HCEC 1CT (cell line): ENCODE measurements around the gene SAE1.
"Not testable (repeated sequence)": the region's sequence is repeated elsewhere in the genome, so short reads cannot be mapped to it uniquely, and the experiment has no call there.

Source experiments
- DNase-seq: peaks from one replicate; pipeline ENCODE4 v3.0.0-alpha.2; 2017

SAE1 gene

DNA sequence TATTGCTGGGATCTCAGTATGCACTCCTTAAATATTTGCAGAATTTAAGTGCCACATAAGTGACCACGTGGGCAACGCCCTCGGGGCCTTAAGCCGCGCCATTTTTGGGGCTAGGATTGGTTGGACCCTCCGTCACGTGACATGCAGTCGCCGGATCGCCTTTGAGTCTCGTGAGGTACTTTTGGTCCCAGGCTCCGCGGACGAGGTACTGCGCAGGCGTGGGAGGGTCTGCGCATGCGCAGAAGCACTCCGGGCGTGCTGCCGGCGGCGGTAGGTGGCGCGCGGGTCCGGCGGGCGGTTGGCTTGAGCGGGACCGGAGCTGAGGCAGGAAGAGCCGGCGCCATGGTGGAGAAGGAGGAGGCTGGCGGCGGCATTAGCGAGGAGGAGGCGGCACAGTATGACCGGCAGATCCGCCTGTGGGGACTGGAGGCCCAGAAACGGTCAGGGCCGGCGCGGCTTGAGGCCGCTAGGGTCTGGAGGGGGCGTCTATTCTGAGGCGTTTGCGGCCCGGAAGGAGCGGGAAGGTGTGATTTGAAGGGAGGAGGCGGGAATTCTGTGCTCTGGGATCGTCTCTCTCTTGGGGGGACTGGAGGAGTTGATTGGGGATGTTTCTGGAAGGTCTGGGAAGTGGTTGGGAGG lies at the start of gene SAE1:
SAE1 (plus strand) TSS at position 247 of the 639 bp plus-strand sequence; CDS start at position 343, 96 bp downstream.
- DNase-seq, result peak; percentile 97

DNA sequence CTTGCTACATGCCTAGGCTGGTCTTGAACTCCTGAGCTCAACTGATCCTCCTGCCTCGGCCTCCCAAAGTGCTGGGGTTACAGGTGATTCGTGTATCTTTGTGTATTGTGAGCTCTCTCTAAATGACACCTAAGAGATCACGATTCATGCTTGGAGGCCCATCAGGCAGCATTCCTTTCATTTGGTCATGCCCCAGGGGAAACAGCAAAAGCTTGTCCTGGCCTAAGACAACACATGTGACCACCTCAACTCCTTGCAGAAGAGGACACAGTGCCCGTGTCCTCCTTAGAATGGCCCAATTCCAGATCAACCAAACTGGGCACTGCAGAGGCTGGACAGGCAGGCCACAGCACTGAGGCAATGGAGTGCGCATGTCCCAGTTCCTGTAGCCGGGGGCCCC lies 49.5 kb upstream of the SAE1 start:
- no peak for DNase-seq

GRCh38 chr19:47082493-47082892 lies 48.1 kb upstream of the SAE1 start:
- DNase-seq, result no peak

DNA sequence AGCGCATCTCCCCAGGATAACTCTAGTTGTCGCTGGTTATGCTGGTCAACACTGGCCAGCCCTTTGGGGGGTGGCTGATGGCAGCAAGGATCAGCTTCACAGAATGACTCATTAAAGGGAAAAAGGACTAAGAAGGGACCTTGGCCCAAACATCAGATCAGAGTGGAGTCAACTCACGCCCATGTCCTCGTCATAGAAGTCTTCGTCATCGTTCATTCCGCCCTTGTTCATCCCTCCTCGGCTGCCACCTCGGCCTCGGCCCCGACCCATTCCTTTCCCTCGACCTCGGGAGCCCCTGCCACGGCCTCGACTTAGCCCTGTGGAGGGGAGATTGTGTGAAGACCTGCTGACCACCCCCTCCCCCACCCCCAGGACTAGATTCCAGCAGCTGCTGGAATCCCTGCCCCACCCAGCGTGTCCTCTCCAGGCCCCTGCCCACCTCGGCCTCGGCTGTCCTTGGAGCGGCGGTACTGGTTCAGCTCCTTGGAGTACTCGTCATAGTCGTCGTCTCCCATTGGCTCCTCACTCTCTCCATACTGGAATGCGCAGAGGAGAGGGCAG lies 45.7 kb upstream of the SAE1 start:
- DNase-seq, result no peak

GRCh38 chr19:47086280-47086679 lies 44.4 kb upstream of the SAE1 start:
- DNase-seq, result no peak

DNA sequence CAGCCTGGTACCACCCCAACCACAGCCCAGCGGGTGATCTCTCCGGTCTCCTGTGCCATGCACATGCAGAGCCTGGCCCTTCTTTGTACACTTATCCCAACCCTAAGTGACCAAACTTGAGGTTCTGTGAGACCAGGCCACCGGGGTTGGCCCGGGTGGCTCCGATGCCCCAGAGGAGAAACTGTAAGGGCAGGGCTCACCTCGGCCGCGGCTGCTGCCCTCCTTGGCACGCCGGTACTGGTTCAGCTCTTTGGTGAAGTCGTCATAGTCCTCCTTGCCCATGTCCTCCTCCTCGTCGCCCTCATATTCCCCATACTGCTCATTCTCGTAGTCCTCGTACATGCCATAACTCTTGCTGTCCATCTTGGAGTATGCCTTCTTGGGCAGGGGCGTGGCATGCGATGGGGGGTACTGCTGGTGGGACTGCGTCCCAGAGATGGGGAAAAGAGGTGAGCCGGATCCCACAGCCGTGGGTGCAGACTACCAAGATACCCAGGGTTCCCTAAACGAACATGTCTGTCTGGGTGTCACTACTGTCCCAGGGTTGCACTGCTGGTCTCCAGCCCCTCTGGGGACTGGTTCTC lies 40.8 kb upstream of the SAE1 start:
- DNase-seq, result no peak

GRCh38 chr19:47093254-47093653 lies 37.4 kb upstream of the SAE1 start:
- no peak for DNase-seq

GRCh38 chr19:47093841-47094240 lies 36.8 kb upstream of the SAE1 start:
- no peak for DNase-seq

DNA sequence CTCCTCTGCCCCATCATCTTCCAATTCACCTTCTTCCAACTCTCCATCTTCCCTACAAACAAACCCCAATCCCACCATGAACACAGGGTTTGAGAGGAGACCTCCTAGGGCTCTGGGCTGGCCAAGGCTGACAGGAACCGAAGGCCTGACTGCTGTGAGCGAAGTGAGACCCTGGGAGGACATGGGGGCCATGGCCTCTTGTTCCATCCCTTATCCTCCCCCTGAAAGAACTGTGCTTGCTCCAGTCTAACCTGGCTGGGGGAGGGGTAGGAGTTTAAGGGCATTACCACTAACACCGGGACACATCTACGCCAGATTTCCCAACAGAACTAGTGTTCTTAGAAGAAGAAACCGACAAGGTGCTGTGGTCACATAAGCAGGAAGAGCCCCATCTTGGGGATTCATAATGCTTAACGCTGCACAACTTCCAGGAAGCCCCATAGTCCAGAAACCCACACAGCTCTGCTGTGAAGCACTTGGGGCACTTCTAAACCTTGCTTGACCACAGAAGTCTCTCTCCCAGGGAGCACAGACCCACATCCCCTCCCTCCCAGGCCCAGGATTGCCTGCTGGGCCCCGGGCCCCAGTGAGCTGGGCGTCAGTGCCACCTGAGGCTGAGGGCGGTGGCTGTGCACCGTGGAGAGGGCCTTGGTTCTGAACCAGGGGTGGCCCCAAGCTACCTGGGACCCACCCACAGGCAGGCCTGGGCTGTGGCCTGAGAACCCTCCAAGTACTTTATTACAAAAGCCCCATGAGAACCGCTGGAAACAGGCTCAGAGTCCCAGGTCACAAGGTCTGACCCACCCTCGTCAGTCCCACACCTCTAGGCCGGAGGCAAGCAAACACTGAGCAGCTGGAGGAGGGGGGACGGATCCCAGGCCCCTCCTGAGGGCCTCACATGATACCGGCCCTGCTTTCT lies 35.8 kb upstream of the SAE1 start:
- DNase-seq, result no peak

DNA sequence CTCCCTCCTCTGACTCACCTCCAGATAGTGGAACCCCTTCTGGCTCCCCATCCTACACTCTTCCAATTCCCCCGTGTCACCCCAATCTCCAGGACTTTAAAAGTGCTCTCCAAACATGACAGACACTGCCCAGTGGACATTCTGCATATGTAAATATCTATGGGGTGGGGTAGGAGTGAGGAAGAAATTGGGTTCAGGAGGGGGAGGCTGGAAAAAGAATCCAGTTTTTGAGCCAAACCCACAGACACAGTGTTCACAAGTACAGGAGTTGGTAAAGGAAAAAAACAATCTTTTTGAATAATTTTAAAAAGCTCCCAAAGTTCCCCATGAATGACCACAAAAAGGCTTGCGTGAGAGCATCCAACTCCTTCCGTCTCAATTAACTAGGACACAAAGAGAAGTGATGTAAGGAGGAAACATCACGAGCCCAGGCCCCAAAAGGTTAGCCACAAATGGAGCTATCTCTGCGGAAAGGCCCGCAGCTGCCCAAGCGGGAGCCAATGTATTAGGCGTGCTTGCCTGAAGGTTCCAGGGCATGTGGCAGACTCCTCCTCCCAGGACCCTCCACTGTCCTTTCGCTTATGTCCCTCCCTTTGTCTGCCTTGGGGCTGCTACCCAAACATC lies 35.0 kb upstream of the SAE1 start:
- no peak for DNase-seq

DNA sequence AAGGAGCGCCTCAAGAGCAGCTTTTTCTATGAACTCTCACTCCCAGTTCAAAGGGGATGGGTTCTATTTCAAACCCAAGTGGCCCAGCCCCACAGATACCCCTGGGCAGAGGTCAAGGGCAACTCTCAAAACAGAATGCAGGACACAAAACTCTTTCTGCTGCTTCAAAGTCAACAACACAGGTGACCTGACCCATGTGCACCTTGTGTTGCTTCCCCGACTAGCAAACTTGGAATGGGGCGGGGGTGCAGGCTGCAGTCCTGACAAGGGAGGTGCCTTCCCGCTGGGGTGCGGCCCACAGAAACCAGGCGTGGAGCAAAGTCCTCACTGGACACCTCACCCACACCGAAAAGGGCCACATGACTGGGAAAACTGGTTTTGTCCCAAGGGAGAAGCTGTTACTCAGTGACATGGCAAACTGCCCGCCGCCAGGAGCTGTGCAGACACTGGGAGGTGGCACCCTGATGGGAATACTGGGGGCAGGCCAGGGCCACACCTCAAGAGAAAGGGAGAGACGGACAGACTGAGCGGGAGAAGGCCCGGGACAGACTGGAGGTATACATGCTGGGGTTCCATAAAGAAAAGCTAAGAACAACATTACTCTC lies 34.4 kb upstream of the SAE1 start:
- no peak for DNase-seq

- no peak for DNase-seq
These were observed 33.9 kb upstream of the SAE1 start for GRCh38 chr19:47096721-47097120.

DNA sequence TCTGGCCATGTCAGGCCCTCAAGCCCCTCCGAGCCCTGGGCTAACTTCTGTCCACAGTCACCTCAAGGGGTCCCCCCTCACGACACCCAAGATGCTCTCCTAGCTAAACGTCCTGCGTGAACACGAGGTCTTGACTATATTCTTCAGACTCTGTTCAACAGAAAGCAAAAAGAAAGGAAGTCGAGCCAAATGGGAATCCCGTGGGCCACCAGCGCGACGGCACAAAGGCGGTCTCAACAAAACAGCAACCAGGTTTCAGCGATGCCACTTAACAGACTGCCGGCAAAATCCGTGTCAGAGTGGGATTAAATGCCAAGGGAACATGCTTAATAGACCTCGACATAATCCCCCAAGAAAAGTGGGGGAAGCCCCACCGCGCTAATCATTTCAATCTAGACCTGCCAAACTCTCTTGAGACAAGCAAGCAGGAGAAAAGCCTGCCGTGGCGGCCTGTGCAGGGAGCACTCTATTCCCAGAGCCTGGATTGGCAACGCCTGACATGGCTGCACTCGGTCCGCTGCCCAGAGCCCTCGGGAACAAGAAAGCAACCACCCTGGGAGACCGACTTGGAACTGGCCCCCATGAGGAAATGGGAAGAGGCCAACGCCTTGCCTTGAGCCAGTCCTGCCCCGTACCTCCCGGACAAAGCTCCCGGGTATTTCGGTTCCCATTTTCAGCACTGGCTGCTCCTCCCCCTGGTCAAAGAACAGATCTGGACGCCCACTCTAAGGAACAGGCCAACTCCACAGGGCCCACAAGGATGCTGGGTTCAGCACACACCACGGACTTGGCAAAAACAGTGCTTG lies 33.0 kb upstream of the SAE1 start:
- DNase-seq, result no peak

DNA sequence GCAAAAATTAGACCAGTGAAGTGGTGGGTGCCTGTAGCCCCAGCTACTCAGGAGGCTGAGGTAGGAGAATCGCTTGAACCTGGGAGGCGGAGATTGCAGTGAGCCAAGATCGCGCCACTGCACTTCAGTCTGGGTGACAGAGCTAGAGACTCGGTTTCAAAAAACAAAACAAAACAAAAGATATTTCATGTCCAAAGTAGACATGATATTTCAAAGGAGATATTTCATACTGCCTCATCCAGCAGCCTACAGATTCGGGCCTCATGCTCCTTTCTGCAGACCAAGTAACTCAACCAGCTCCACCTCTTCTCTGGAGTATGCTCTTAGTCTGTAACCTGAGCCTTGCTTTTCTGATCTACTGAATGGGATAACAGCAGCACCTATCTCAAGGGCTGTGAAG lies 32.0 kb upstream of the SAE1 start:
- no peak for DNase-seq

DNA sequence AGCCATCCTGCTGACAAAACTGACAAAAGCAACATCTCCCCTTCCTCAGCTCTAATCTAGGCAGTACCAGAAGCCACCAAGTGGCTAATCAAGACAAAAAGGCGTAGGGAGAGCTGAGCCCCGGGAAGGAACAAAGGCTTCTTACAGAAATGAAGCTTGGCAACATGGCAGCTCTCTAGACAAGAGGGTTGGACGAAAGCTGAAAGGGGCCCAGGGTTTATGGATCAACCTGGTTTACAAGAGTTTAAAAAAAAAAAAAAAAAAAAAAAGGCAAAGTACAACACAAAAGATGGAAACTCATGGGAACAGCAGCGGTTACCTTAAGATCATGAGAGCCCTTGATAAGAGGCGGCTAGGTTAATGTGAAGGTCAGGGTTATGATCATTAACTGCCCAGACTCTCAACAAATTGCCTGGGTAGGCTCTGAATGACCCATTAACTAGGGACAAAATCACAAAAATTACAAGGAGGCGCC lies 31.0 kb upstream of the SAE1 start:
- no peak for DNase-seq

DNA sequence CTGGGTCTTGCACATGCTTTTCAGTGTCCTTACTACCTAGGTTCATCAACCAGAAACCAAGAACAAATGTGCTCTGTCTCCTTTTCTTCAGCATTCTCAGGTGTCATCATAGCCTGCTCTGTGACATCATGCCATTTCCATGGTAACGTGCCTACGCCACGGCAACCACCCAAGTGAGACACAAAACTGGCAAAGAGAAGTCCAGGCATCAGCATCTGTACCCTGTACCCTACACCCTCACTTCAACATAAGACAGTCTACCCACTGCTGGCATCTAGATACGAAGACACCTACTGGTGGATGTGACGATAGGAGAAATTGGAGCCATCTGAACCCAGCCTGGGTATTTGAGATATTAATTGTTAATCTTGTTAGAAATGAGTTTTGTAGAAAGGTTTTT lies 30.3 kb upstream of the SAE1 start:
- no peak for DNase-seq

GRCh38 chr19:47101116-47101515 lies 29.5 kb upstream of the SAE1 start:
- DNase-seq, result not testable (repeated sequence)

DNA sequence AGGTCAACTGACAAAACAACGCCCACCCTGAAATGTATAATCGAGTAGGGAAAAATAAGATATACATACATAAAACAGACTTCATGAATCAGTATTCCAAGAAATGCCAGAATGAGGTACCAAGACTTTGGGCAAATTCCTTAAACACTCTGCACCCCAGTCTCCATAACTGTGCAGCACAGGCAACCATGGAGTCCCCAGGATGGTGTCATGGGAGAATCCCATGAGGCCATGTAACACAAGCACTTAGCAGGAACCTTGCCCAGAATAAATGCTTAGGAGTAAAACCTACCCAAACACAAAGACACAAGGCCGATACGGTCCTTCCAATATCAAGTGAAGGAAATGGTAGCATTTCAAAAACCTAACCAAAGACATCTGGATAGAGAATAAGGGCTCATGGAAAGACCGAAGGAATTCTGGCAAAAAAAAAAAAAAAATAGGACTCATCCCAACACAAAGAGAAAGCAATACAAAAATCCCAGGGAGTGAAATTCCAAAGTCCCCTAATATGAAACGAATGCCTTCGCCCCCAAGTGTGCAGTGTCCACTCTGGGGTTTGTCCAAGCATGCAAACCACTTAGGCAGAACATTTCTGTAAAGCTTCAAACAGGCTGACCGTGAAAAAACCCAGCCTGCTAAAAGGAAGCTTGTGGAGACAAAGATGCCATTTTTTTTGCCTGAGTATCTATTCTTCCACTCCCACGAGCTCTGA lies 28.1 kb upstream of the SAE1 start:
- DNase-seq, result no peak

DNA sequence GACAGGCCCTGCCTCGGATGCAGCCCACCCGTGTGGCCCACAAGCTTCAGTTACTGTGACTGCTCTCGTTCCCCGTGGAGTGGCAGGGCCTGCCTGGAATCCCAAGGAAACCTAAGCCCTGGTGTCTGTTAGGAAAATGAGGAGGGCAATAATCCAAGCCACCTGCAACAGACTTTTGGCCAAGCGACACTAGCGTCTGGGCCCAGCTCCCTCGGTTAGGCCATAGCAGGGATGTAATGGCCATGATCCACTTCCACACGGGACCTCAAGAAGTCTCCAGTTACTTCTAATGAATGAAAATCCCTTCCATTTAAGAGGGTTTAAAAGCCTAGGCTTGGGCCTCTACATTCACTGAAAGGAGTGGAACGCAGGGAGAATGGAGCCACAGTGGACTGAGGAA lies 26.0 kb upstream of the SAE1 start:
- no peak for DNase-seq

DNA sequence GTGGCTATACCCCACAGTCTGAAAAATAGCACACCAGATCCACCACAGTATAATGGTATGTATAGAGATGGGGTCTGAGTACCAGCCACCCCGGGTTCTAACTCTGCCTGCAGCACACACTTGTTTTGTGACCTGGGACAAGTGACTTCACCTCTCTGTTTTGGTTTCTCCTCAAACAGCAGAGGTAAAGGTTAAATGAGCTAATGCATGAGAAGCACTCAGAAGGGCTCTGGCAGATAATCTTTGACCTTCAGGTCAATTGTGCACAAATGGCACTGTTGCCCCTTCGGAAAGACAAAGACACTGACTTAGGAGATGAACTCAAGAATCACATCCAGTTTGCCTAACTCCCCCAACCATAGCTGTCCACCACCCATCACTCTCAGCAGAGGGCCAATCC lies 24.8 kb upstream of the SAE1 start:
- no peak for DNase-seq

DNA sequence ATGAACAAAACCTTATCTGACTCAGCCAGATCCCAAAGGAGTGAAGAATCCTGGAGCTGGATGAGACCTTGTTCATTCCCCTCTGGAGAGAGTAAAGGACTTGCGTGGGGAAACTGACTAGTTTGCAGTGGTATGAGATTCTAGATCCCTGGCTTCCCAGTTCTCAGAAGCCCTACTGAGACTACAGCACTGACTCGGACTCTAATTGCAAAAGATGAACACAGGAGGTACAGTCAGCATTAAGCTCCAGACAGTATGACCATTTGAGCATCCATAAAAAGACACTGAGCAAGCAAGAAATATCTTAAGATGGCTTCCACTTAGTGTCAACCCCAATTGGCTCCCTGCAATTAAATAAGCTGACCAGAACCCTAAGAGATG lies 23.8 kb upstream of the SAE1 start:
- DNase-seq, result no peak
